Endothelial cell of umbilical vein (primary cell): Measurements from ENCODE around the gene EPHA8. TPM values are rescaled to one million over a fixed set of nuclear protein-coding genes. Genes with fewer than 3 reads are reported as not detected.

Experiments used
- BruUV-seq: library from RNA; stranded (reverse); fragments of 400-500 nt; replicated peaks from 2 replicates; lab custom pipeline; 2021; lab: Mats Ljungman, UMichigan
- CTCF ChIA-PET: fragments of 300-600, 350-600 bp; sonication (Branson Sonifier 250); formaldehyde crosslinking; loops from one replicate; lab custom pipeline; 2021; ENCODE audit warnings: antibody characterized with exemption, inconsistent platforms; lab: Charles Lee
- POLR2A ChIA-PET: fragments of 300-600, 350-600 bp; sonication (Branson Sonifier 250); formaldehyde crosslinking; loops from one replicate; lab custom pipeline; 2021; ENCODE audit warnings: antibody characterized with exemption, inconsistent platforms; lab: Charles Lee
- DNase-seq: peaks from one replicate; pipeline ENCODE4 v3.0.0-alpha.2; 2011; ENCODE audit warnings: low read depth, low spot score
- FAIRE-seq: peaks from 2 replicates; lab custom pipeline; 2011; peaks lifted over from hg19 to GRCh38; lab: Jason Lieb, UNC
- H2AFZ ChIP-seq: 2 replicates; pipeline ENCODE4 v1.6.0; 2012; ENCODE audit warnings: low read depth, low read length, control low read depth, inconsistent platforms
- H3K27ac ChIP-seq: 2 replicates; pipeline ENCODE4 v1.5.1; 2011; ENCODE audit warnings: low read depth, mild to moderate bottlenecking, control low read depth, low read length, moderate library complexity; ENCODE audit not compliant: insufficient read depth
- H3K27me3 ChIP-seq, 2 experiments: 2 replicates each; pipeline versions ENCODE4 v1.6.0 to v1.6.1; 2011; ENCODE audit warnings: low read length in 2 of 2, mixed read lengths in 1 of 2; ENCODE audit not compliant: control insufficient read depth in 2 of 2, insufficient read depth in 2 of 2
- H3K36me3 ChIP-seq, 2 experiments: 2 replicates in 1 of 2; 3 replicates in 1 of 2; pipeline ENCODE4 v1.5.1; 2011; ENCODE audit warnings: low read length in 2 of 2, mild to moderate bottlenecking in 1 of 2, moderate library complexity in 1 of 2; ENCODE audit not compliant: control insufficient read depth in 2 of 2, insufficient read depth in 2 of 2; ENCODE audit errors: extremely low read depth in 1 of 2
- H3K4me1 ChIP-seq: 3 replicates; pipeline ENCODE4 v1.5.1; 2011; ENCODE audit warnings: mild to moderate bottlenecking, low read length; ENCODE audit not compliant: control insufficient read depth, insufficient read depth; ENCODE audit errors: extremely low read depth
- H3K4me2 ChIP-seq: 2 replicates; pipeline ENCODE4 v1.6.1; 2011; ENCODE audit warnings: low read length, control low read depth, mixed read lengths; ENCODE audit not compliant: insufficient read depth
- H3K4me3 ChIP-seq, 3 experiments: fragments of 200-600 bp in 1 of 3; sonication (generic), shearing (Covaris generic) in 1 of 3; replicated peaks in 1 of 3; 2 replicates each; pipeline ENCODE4 v1.5.1; 2011 to 2016; ENCODE audit warnings: control low read depth in 3 of 3, low read length in 3 of 3, mild to moderate bottlenecking in 2 of 3, inconsistent platforms in 1 of 3, low read depth in 1 of 3, moderate library complexity in 1 of 3; ENCODE audit not compliant: insufficient read depth in 1 of 3
- H3K79me2 ChIP-seq: 2 replicates; pipeline ENCODE4 v1.6.0; 2012; ENCODE audit warnings: low read length, inconsistent platforms; ENCODE audit not compliant: control insufficient read depth, insufficient read depth
- H3K9ac ChIP-seq: replicated peaks from 2 replicates; pipeline ENCODE3; 2011; ENCODE audit warnings: low read length, control low read depth; ENCODE audit not compliant: insufficient read depth; ENCODE audit errors: extremely low read depth
- H3K9me1 ChIP-seq: replicated peaks from 3 replicates; pipeline ENCODE4 v1.6.0; 2011; ENCODE audit warnings: mild to moderate bottlenecking, low read length; ENCODE audit not compliant: control insufficient read depth, insufficient read depth; ENCODE audit errors: extremely low read depth
- H3K9me3 ChIP-seq: replicated peaks from 2 replicates; pipeline ENCODE4 v1.5.1; 2012; ENCODE audit warnings: low read length, inconsistent platforms; ENCODE audit not compliant: control insufficient read depth, insufficient read depth
- H4K20me1 ChIP-seq: replicated peaks from 2 replicates; pipeline ENCODE3; 2011; ENCODE audit warnings: mild to moderate bottlenecking, low read length; ENCODE audit not compliant: control insufficient read depth, insufficient read depth; ENCODE audit errors: extremely low read depth
- EZH2 ChIP-seq: IDR thresholded peaks from 2 replicates; pipeline ENCODE4 v1.6.1; 2012; ENCODE audit warnings: borderline replicate concordance, low read depth, mild to moderate bottlenecking, moderate library complexity, low read length, inconsistent platforms; ENCODE audit not compliant: severe bottlenecking
- FOS ChIP-seq: IDR thresholded peaks from 2 replicates; pipeline ENCODE4 v1.6.1; 2011; ENCODE audit warnings: mild to moderate bottlenecking, low read length, moderate library complexity, borderline replicate concordance; ENCODE audit not compliant: insufficient read depth
- JUN ChIP-seq: IDR thresholded peaks from 2 replicates; pipeline ENCODE4 v1.6.1; 2011; ENCODE audit warnings: borderline replicate concordance, low read depth; ENCODE audit not compliant: insufficient read length, insufficient read depth
- MAX ChIP-seq: IDR thresholded peaks from 2 replicates; pipeline ENCODE4 v1.6.1; 2011; ENCODE audit not compliant: insufficient read depth, insufficient read length
- MYC ChIP-seq: IDR thresholded peaks from one replicate; pipeline ENCODE4 v1.6.1; 2011; ENCODE audit warnings: mild to moderate bottlenecking, low read depth, low read length
- POLR2A ChIP-seq: IDR thresholded peaks from 2 replicates; pipeline ENCODE4 v1.6.1; 2012; ENCODE audit warnings: low read depth, mild to moderate bottlenecking, control low read depth, low read length
- POLR2AphosphoS5 ChIP-seq: IDR thresholded peaks from 2 replicates; pipeline ENCODE4 v1.6.1; 2012; ENCODE audit warnings: low read depth, mild to moderate bottlenecking, control low read depth, low read length, moderate library complexity; ENCODE audit not compliant: insufficient read depth
- dilution Hi-C: fragments of 300-500 bp; cut with MboI; formaldehyde crosslinking; loops from one replicate; pipeline ENCODE4 v1.15.0; 2019; ENCODE audit warnings: low sequenced_read_pairs; ENCODE audit not compliant: extremely low pct_ligation_motif_present
- intact Hi-C: fragments of 100-400 bp; cut with micrococcal nuclease; formaldehyde crosslinking; loops from one replicate; pipeline ENCODE4 v1.10.0; 2022
- polyA plus RNA-seq, 4 experiments: library from polyadenylated mRNA; depleted of rRNA in 3 of 4; stranded (reverse) in 3 of 4; unstranded in 1 of 4; fragments of >200 nt; gene quantifications; 2 replicates each; pipeline versions ENCODE4 v1.2.1 to v1.2.3, GENCODE V29; 2011 to 2012; ENCODE audit warnings: missing spikeins in 1 of 4
- total RNA-seq: library from RNA; stranded (reverse); gene quantifications from 2 replicates; pipeline ENCODE4 v1.2.3, GENCODE V29; 2021
- TF ChIP-seq, protein P1 (sequence below), 2 donors: IDR thresholded peaks; 1 replicate in 1 of 2; 2 replicates in 1 of 2; pipeline ENCODE4 v1.5.1; 2011; ENCODE audit warnings: low read length in 2 of 2, mild to moderate bottlenecking in 2 of 2, moderate library complexity in 2 of 2, control low read depth in 1 of 2, inconsistent platforms in 1 of 2, low read depth in 1 of 2; ENCODE audit not compliant: insufficient read depth in 1 of 2; ENCODE audit errors: extremely low read depth in 1 of 2

The EPHA8 gene
- total and polyA plus RNA-seq, 2 donors (not counting 3 experiments of a cell fraction or from before 2014, with no cell fraction given): not detected

DNA sequence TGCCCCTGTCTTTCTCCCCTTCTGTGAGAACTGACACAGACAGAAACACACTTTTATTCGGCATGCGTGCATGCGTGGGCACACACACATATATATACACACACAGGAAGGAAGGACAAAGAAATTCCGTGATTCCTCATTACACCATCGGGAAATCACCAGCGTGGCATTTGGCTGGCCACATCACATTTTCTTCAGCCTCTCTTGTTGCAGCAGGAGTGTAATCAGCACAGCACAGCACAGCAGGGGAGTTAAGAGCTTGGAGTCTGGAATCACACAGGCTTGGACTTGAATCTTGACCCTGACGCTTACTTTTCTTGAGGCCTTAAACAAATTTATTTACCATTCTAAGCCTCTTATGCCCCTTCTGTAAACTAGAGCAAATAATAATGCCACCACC lies 45.3 kb upstream of the EPHA8 start:
- no peaks in the 10 kb centered on the region for H3K4me1 ChIP-seq
- no peak overlapping the region for H3K4me3 ChIP-seq
- H3K9ac ChIP-seq: no peak overlapping the region
- H4K20me1 ChIP-seq: no peaks in the 10 kb centered on the region
- H3K9me3 ChIP-seq: no peaks in the 10 kb centered on the region
- ChIA-PET CTCF (no interaction called here), POLR2A (no interaction called here)
- no peaks in the 10 kb centered on the region for H3K9me1 ChIP-seq
- no peaks in the 10 kb centered on the region for H3K27me3 ChIP-seq
- peaks cover 13 to 40% of the 10 kb centered on the region in 2 experiments for H3K36me3 ChIP-seq
- H2AFZ ChIP-seq: no peak overlapping the region
- dilution Hi-C loops (no loop called here), intact Hi-C loops (no loop called here)
- no peaks in the 10 kb centered on the region for H3K79me2 ChIP-seq
- no peak for TF ChIP-seq POLR2A
- TF ChIP-seq POLR2AphosphoS5: no peak
- TF ChIP-seq FOS: no peak
- TF ChIP-seq, protein P1, sequence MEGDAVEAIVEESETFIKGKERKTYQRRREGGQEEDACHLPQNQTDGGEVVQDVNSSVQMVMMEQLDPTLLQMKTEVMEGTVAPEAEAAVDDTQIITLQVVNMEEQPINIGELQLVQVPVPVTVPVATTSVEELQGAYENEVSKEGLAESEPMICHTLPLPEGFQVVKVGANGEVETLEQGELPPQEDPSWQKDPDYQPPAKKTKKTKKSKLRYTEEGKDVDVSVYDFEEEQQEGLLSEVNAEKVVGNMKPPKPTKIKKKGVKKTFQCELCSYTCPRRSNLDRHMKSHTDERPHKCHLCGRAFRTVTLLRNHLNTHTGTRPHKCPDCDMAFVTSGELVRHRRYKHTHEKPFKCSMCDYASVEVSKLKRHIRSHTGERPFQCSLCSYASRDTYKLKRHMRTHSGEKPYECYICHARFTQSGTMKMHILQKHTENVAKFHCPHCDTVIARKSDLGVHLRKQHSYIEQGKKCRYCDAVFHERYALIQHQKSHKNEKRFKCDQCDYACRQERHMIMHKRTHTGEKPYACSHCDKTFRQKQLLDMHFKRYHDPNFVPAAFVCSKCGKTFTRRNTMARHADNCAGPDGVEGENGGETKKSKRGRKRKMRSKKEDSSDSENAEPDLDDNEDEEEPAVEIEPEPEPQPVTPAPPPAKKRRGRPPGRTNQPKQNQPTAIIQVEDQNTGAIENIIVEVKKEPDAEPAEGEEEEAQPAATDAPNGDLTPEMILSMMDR (IDR thresholded peaks at IDR 0.05; ENCODE audit: extremely low read depth in 1 of 2, insufficient read depth in 1 of 2, low read depth in 1 of 2, low read length in 2 of 2): no peak
- TF ChIP-seq EZH2: no peak
- no peak for TF ChIP-seq MAX
- TF ChIP-seq JUN: no peak
- no peak for TF ChIP-seq MYC
- FAIRE-seq: no peak
- no peak for DNase-seq
- H3K4me2 ChIP-seq: no peak overlapping the region
- no TSS peak for BruUV-seq
- no peak overlapping the region for H3K27ac ChIP-seq
